ENCODE measurements around the gene ZEB2.

Gene ZEB2

GRCh38 chr2:144468823-144469595 lies 50.9 kb downstream of the ZEB2 start:
- DNase-seq = no peak

- DNase-seq = no peak
These were observed 52.3 kb downstream of the ZEB2 start for GRCh38 chr2:144467502-144468137.

GRCh38 chr2:144466637-144467036 lies 53.3 kb downstream of the ZEB2 start:
- peak; percentile 16 to 77 for DNase-seq

GRCh38 chr2:144465749-144466148 lies 54.2 kb downstream of the ZEB2 start:
- DNase-seq = no peak

- DNase-seq = no peak
These were observed 55.2 kb downstream of the ZEB2 start for GRCh38 chr2:144464730-144465129.

GRCh38 chr2:144463266-144463665 lies 56.7 kb downstream of the ZEB2 start:
- no peak for DNase-seq

- DNase-seq = no peak
These were observed 57.7 kb downstream of the ZEB2 start for GRCh38 chr2:144462266-144462665.

GRCh38 chr2:144461308-144461766 lies 58.6 kb downstream of the ZEB2 start:
- DNase-seq = no peak

- DNase-seq = no peak
These were observed 59.1 kb downstream of the ZEB2 start for GRCh38 chr2:144460727-144461307.

- DNase-seq = no peak
These were observed 60.0 kb downstream of the ZEB2 start for GRCh38 chr2:144459937-144460336.

GRCh38 chr2:144459286-144459685 lies 60.6 kb downstream of the ZEB2 start:
- DNase-seq = no peak

- DNase-seq = no peak
These were observed 61.4 kb downstream of the ZEB2 start for GRCh38 chr2:144458541-144458940.

GRCh38 chr2:144456680-144457079 lies 63.2 kb downstream of the ZEB2 start:
- DNase-seq = no peak

- no peak for DNase-seq
These were observed 63.9 kb downstream of the ZEB2 start for GRCh38 chr2:144455987-144456386.

GRCh38 chr2:144454466-144455287 lies 65.2 kb downstream of the ZEB2 start:
- DNase-seq = no peak

- no peak for DNase-seq
These were observed 66.3 kb downstream of the ZEB2 start for GRCh38 chr2:144453486-144454158.

- no peak for DNase-seq
These were observed 67.0 kb downstream of the ZEB2 start for GRCh38 chr2:144452989-144453336.

- peak; percentile 22 to 64 for DNase-seq
These were observed 67.5 kb downstream of the ZEB2 start for GRCh38 chr2:144452169-144452988.

- DNase-seq = no peak
These were observed 68.5 kb downstream of the ZEB2 start for GRCh38 chr2:144451443-144451842.

GRCh38 chr2:144449028-144449406 lies 70.9 kb downstream of the ZEB2 start:
- no peak for DNase-seq

- no peak for DNase-seq
These were observed 71.4 kb downstream of the ZEB2 start for GRCh38 chr2:144448389-144449027.
